ENCODE measurements around the gene KCTD5. TPM values are rescaled to one million over a fixed set of nuclear protein-coding genes. Genes with fewer than 3 reads are reported as not detected.
"Not testable (repeated sequence)": the region's sequence is repeated elsewhere in the genome, so short reads cannot be mapped to it uniquely, and the experiment has no call there.

The KCTD5 gene
- total RNA-seq (32.9 and 67.2 TPM in 2 replicates), polyA plus RNA-seq (32.6 and 35.0 TPM in 2 replicates)

- Histone ChIP-seq H3K4me3 (peak within 1 kb of the TSS; percentile 73), H3K27ac (peak within 1 kb of the TSS; percentile 84), H3K27me3 (no peaks in the 10 kb centered on the region), H3K36me3 (no peaks in the 10 kb centered on the region), H3K4me1 (ENCODE audit: low read depth) (peaks cover 6% of the 10 kb centered on the region), H3K9me3 (ENCODE audit: low read depth) (no peaks in the 10 kb centered on the region)
- DNase-seq (ENCODE audit: low read depth in 1 of 2, low spot score in 1 of 2): peak; percentile 97 to 100
- no peak for TF ChIP-seq CTCF (IDR thresholded peaks at IDR 0.05; ENCODE audit: low read depth, low read length)
Observed at GRCh38 chr16:2682209-2683021, at the start of gene KCTD5. KCTD5 (plus strand) TSS chr16:2682523; CDS start chr16:2682549, 26 bp downstream.

GRCh38 chr16:2639071-2639721 lies 43.1 kb upstream of the KCTD5 start:
- DNase-seq (ENCODE audit: low read depth in 1 of 2, low spot score in 1 of 2); H3K27ac ChIP-seq; H3K9me3 ChIP-seq (ENCODE audit: low read depth); H3K4me3 ChIP-seq; H3K27me3 ChIP-seq; H3K4me1 ChIP-seq (ENCODE audit: low read depth); H3K36me3 ChIP-seq: not testable (repeated sequence)

- not testable (repeated sequence) for DNase-seq (ENCODE audit: low read depth in 1 of 2, low spot score in 1 of 2); H3K4me3 ChIP-seq; H3K27ac ChIP-seq; H3K36me3 ChIP-seq; H3K4me1 ChIP-seq (ENCODE audit: low read depth); H3K9me3 ChIP-seq (ENCODE audit: low read depth); H3K27me3 ChIP-seq
Observed at GRCh38 chr16:2639722-2640072, 42.6 kb upstream of the KCTD5 start.

- H3K4me3 ChIP-seq; H3K4me1 ChIP-seq (ENCODE audit: low read depth); H3K9me3 ChIP-seq (ENCODE audit: low read depth); H3K27ac ChIP-seq; H3K36me3 ChIP-seq; H3K27me3 ChIP-seq; DNase-seq (ENCODE audit: low read depth in 1 of 2, low spot score in 1 of 2): not testable (repeated sequence)
Observed at GRCh38 chr16:2642561-2642960, 39.8 kb upstream of the KCTD5 start.

GRCh38 chr16:2644754-2645453 lies 37.4 kb upstream of the KCTD5 start:
- not testable (repeated sequence) for H3K4me1 ChIP-seq (ENCODE audit: low read depth); H3K36me3 ChIP-seq; H3K27me3 ChIP-seq; H3K27ac ChIP-seq; DNase-seq (ENCODE audit: low read depth in 1 of 2, low spot score in 1 of 2); H3K9me3 ChIP-seq (ENCODE audit: low read depth); H3K4me3 ChIP-seq

- H3K9me3 ChIP-seq (ENCODE audit: low read depth); H3K4me3 ChIP-seq; DNase-seq (ENCODE audit: low read depth in 1 of 2, low spot score in 1 of 2); H3K27me3 ChIP-seq; H3K27ac ChIP-seq; H3K4me1 ChIP-seq (ENCODE audit: low read depth); H3K36me3 ChIP-seq: not testable (repeated sequence)
Observed at GRCh38 chr16:2651268-2651871, 31.0 kb upstream of the KCTD5 start.

- H3K9me3 ChIP-seq (ENCODE audit: low read depth); H3K27me3 ChIP-seq; DNase-seq (ENCODE audit: low read depth in 1 of 2, low spot score in 1 of 2); H3K27ac ChIP-seq; H3K4me3 ChIP-seq; H3K36me3 ChIP-seq; H3K4me1 ChIP-seq (ENCODE audit: low read depth): not testable (repeated sequence)
Observed at GRCh38 chr16:2653915-2654314, 28.4 kb upstream of the KCTD5 start.

GRCh38 chr16:2654949-2655348 lies 27.4 kb upstream of the KCTD5 start:
- H3K36me3 ChIP-seq; H3K4me3 ChIP-seq; H3K27ac ChIP-seq; H3K27me3 ChIP-seq; H3K4me1 ChIP-seq (ENCODE audit: low read depth); H3K9me3 ChIP-seq (ENCODE audit: low read depth); DNase-seq (ENCODE audit: low read depth in 1 of 2, low spot score in 1 of 2): not testable (repeated sequence)

GRCh38 chr16:2656985-2657384 lies 25.3 kb upstream of the KCTD5 start:
- Histone ChIP-seq H3K9me3 (ENCODE audit: low read depth) (no peaks in the 10 kb centered on the region), H3K36me3 (no peaks in the 10 kb centered on the region), H3K27me3 (no peaks in the 10 kb centered on the region), H3K4me1 (ENCODE audit: low read depth) (no peaks in the 10 kb centered on the region), H3K27ac (no peak overlapping the region), H3K4me3 (no peak overlapping the region)
- DNase-seq (ENCODE audit: low read depth in 1 of 2, low spot score in 1 of 2): no peak
- no peak for TF ChIP-seq CTCF (IDR thresholded peaks at IDR 0.05; ENCODE audit: low read depth, low read length)

GRCh38 chr16:2657803-2658202 lies 24.5 kb upstream of the KCTD5 start:
- not testable (repeated sequence) for H3K27ac ChIP-seq; H3K36me3 ChIP-seq; H3K4me1 ChIP-seq (ENCODE audit: low read depth); H3K27me3 ChIP-seq; H3K9me3 ChIP-seq (ENCODE audit: low read depth); H3K4me3 ChIP-seq; DNase-seq (ENCODE audit: low read depth in 1 of 2, low spot score in 1 of 2)

GRCh38 chr16:2659560-2659959 lies 22.8 kb upstream of the KCTD5 start:
- not testable (repeated sequence) for H3K4me1 ChIP-seq (ENCODE audit: low read depth); H3K27me3 ChIP-seq; H3K9me3 ChIP-seq (ENCODE audit: low read depth); H3K4me3 ChIP-seq; H3K27ac ChIP-seq; H3K36me3 ChIP-seq; DNase-seq (ENCODE audit: low read depth in 1 of 2, low spot score in 1 of 2)
